Fibroblast of lung (primary cell): ENCODE results near the gene PIAS4. TPM values are rescaled to one million over a fixed set of nuclear protein-coding genes. Genes with fewer than 3 reads are reported as not detected.

Source experiments
- DNase-seq, 2 donors: peaks; one replicate each; pipeline versions ENCODE4 v3.0.0 to v3.0.0-alpha.2; 2010; ENCODE audit warnings: low read depth in 2 of 2
- H2AFZ ChIP-seq: 2 replicates; pipeline ENCODE4 v1.5.1; 2012; ENCODE audit warnings: low read length, control low read depth, inconsistent platforms
- H3K27ac ChIP-seq: 2 replicates; pipeline ENCODE4 v1.5.1; 2011; ENCODE audit warnings: low read length, control low read depth; ENCODE audit not compliant: insufficient read depth
- H3K27me3 ChIP-seq: 2 replicates; pipeline ENCODE4 v1.5.1; 2011; ENCODE audit warnings: mild to moderate bottlenecking, low read length; ENCODE audit not compliant: control insufficient read depth, insufficient read depth
- H3K36me3 ChIP-seq: 2 replicates; pipeline ENCODE4 v1.5.1; 2011; ENCODE audit warnings: low read length; ENCODE audit not compliant: control insufficient read depth, insufficient read depth
- H3K4me1 ChIP-seq: 2 replicates; pipeline ENCODE4 v1.5.1; 2011; ENCODE audit warnings: low read length; ENCODE audit not compliant: control insufficient read depth, insufficient read depth; ENCODE audit errors: extremely low read depth
- H3K4me2 ChIP-seq: 2 replicates; pipeline ENCODE4 v1.5.1; 2011; ENCODE audit warnings: low read length, control low read depth; ENCODE audit not compliant: insufficient read depth; ENCODE audit errors: extremely low read depth
- H3K4me3 ChIP-seq, 4 experiments: fragments of 200-600 bp in 1 of 4; sonication (generic) in 1 of 4; replicated peaks in 1 of 4; 2 replicates each; pipeline ENCODE4 v1.5.1; 2011 to 2016; ENCODE audit warnings: low read length in 4 of 4, low read depth in 3 of 4, mild to moderate bottlenecking in 3 of 4, control low read depth in 2 of 4, inconsistent platforms in 1 of 4, mixed read lengths in 1 of 4; ENCODE audit not compliant: insufficient read depth in 1 of 4; ENCODE audit errors: control extremely low read depth in 1 of 4
- H3K79me2 ChIP-seq: 2 replicates; pipeline ENCODE4 v1.5.1; 2012; ENCODE audit warnings: mild to moderate bottlenecking, low read length, inconsistent platforms; ENCODE audit not compliant: control insufficient read depth, insufficient read depth
- H3K9ac ChIP-seq: 2 replicates; pipeline ENCODE4 v1.5.1; 2011; ENCODE audit warnings: mild to moderate bottlenecking, low read length, control low read depth; ENCODE audit not compliant: insufficient read depth
- H3K9me3 ChIP-seq: 2 replicates; pipeline ENCODE4 v1.5.1; 2012; ENCODE audit warnings: low read depth, low read length; ENCODE audit not compliant: control insufficient read depth, insufficient read depth
- H4K20me1 ChIP-seq: 2 replicates; pipeline ENCODE4 v1.5.1; 2011; ENCODE audit warnings: low read length; ENCODE audit not compliant: control insufficient read depth, insufficient read depth; ENCODE audit errors: extremely low read depth
- EZH2 ChIP-seq: IDR thresholded peaks from 2 replicates; pipeline ENCODE4 v1.5.1; 2012; ENCODE audit warnings: low read length, control low read depth, mild to moderate bottlenecking; ENCODE audit errors: missing control alignments
- polyA plus RNA-seq, 2 donors: library from polyadenylated mRNA; depleted of rRNA in 1 of 2; stranded (reverse) in 1 of 2; unstranded in 1 of 2; fragments of >200 nt; gene quantifications; 2 replicates each; pipeline ENCODE4 v1.2.1, GENCODE V29; 2011 to 2012; ENCODE audit warnings: missing spikeins in 1 of 2
- total RNA-seq: library from RNA; depleted of rRNA; stranded (reverse); fragments of >200 nt; gene quantifications from 2 replicates; pipeline ENCODE4 v1.2.1, GENCODE V29; 2014
- TF ChIP-seq, protein P1 (sequence below), 2 donors: IDR thresholded peaks in 1 of 2; conservative IDR thresholded peaks in 1 of 2; 1 replicate in 1 of 2; 2 replicates in 1 of 2; pipeline ENCODE4 v1.5.1; 2011 to 2012; ENCODE audit warnings: low read length in 2 of 2, control low read depth in 1 of 2, inconsistent platforms in 1 of 2, low read depth in 1 of 2, mild to moderate bottlenecking in 1 of 2

Gene PIAS4
- total and polyA plus RNA-seq, 2 donors (not counting 1 experiment from before 2014, with no cell fraction given) = 6.6 to 14.9 TPM

DNA sequence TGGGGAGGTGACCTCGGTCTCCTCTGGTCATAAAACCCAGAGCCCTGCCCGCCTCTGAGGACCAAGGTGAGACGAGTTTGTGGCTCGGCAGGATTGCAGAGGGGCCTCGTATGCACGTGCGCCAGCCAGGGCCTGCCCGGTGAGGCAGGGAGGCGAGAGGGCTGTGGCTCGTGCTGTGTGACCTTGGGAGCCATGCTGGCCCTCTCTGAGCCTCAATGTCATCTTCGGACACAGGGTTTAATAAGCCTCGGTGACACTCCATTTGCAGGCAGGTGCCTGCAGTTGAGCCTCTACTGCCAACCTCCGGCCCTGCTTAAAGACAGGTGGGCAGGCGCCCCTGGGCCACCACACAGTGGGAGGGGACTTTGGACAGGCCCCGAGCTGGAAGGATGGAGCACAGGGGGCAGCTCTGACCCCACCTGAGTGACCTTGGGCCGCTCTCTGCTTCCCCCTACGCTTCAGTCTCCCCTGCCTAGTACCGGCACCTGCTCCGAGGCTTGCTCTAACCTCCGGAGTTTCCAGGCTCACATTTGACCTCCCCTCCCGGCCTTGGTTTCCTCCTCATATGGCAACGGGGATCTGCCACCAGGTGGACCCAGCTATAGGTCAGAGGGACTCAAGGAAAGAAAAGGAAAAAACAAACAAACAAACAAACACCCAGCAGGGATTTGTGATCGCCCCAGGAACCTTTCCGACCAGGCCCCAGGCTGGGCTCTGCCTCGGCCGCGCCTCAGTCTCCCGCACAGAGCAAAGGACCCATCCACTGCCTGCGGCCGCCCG lies 56.0 kb downstream of the PIAS4 start:
- Histone ChIP-seq H3K27ac (peak overlapping the region; percentile 89), H3K27me3 (no peaks in the 10 kb centered on the region), H3K4me1 (peaks cover 47% of the 10 kb centered on the region), H3K9me3 (no peaks in the 10 kb centered on the region), H3K4me2 (peak overlapping the region; percentile 99), H2AFZ (no peak overlapping the region), H3K4me3 (peak overlapping the region; percentile 60 to 90 (median 73)), H3K9ac (peak overlapping the region; percentile 85), H3K79me2 (peaks cover 66% of the 10 kb centered on the region), H3K36me3 (peaks cover 7% of the 10 kb centered on the region), H4K20me1 (no peaks in the 10 kb centered on the region)
- no peak for DNase-seq
- TF ChIP-seq EZH2 = no peak
- TF ChIP-seq, protein P1, sequence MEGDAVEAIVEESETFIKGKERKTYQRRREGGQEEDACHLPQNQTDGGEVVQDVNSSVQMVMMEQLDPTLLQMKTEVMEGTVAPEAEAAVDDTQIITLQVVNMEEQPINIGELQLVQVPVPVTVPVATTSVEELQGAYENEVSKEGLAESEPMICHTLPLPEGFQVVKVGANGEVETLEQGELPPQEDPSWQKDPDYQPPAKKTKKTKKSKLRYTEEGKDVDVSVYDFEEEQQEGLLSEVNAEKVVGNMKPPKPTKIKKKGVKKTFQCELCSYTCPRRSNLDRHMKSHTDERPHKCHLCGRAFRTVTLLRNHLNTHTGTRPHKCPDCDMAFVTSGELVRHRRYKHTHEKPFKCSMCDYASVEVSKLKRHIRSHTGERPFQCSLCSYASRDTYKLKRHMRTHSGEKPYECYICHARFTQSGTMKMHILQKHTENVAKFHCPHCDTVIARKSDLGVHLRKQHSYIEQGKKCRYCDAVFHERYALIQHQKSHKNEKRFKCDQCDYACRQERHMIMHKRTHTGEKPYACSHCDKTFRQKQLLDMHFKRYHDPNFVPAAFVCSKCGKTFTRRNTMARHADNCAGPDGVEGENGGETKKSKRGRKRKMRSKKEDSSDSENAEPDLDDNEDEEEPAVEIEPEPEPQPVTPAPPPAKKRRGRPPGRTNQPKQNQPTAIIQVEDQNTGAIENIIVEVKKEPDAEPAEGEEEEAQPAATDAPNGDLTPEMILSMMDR (conservative IDR thresholded peaks at IDR 0.05 in 1 of 2, IDR thresholded peaks at IDR 0.05 in 1 of 2; ENCODE audit: low read depth in 1 of 2, low read length in 2 of 2) = peak in 1 of 2 donors; percentile 6

DNA sequence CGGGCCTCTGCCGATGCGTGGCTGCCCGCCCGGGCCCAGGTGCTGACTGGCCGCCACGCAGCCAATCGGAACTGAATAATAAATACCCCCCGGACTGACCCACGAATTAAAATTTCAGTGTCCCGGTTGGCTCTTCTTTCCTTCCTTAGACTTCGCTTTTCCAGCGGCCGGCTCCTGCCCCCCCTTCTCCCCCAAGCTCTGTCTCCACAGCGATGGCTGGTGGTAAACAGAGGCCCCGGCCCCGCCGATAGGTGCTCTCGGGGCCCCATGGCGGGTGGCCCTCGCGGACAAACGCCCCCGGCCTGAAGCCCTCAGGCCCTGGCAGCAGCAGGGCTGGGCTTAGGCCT lies 56.6 kb downstream of the PIAS4 start:
- DNase-seq = peak in 1 of 2 donors; percentile 36
- Histone ChIP-seq H3K27me3 (no peaks in the 10 kb centered on the region), H4K20me1 (no peaks in the 10 kb centered on the region), H3K9ac (peak overlapping the region; percentile 85), H3K36me3 (peaks cover 7% of the 10 kb centered on the region), H3K9me3 (no peaks in the 10 kb centered on the region), H3K79me2 (peaks cover 60% of the 10 kb centered on the region), H3K4me1 (peaks cover 42% of the 10 kb centered on the region), H3K4me2 (peak overlapping the region; percentile 99), H3K4me3 (peak overlapping the region; percentile 60 to 90 (median 73)), H3K27ac (peak overlapping the region; percentile 89), H2AFZ (no peak overlapping the region)
- no peak for TF ChIP-seq EZH2
- TF ChIP-seq, protein P1 (conservative IDR thresholded peaks at IDR 0.05 in 1 of 2, IDR thresholded peaks at IDR 0.05 in 1 of 2; ENCODE audit: low read depth in 1 of 2, low read length in 2 of 2) = no peak

DNA sequence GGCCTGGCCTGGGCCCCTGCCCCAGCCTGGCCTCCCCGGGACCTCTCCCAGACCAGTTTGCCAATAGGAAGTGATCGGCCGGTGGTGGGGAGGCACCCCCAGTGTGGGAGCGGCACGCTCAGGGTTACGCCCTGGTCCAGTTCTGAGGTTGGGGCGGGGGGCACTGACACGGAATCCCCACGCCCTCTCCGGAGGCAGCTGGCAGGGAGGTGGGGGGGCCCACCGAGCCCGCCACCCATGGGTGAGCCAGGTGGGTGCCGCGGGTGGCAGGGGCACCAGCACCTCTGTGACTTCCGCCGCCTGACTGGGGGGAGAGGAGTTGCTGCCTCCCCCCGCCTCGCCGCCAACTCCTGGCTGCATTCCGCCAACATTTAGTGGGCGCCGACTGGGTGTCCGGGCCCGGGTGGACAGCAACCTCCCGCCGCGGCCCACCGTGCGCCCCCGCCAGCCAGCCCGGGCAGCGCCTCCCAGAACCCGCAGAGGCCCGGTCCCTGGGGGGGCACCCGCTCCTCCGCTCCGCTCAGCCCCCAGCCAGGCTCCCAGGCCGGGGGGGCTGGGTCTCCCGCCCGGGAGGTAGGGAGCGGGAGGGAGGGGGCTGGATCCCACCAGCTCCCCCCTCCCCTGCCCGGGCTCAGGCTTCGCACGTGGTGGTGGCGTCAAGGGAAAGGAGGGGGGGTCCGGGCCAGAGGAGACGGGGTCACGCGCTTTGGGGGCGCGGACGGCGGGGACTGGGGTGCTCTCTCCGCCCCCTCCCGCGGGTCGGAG lies 57.1 kb downstream of the PIAS4 start:
- Histone ChIP-seq H3K4me3 (peak overlapping the region; percentile 60 to 90 (median 73)), H3K27ac (peak overlapping the region; percentile 89), H3K4me2 (peak overlapping the region; percentile 99), H3K9ac (peak overlapping the region; percentile 85), H3K27me3 (no peaks in the 10 kb centered on the region), H3K79me2 (peaks cover 54% of the 10 kb centered on the region), H3K9me3 (no peaks in the 10 kb centered on the region), H3K36me3 (peaks cover 7% of the 10 kb centered on the region), H4K20me1 (no peaks in the 10 kb centered on the region), H2AFZ (no peak overlapping the region), H3K4me1 (peaks cover 36% of the 10 kb centered on the region)
- DNase-seq = peak; percentile 32 to 54
- no peak for TF ChIP-seq EZH2
- TF ChIP-seq, protein P1 (conservative IDR thresholded peaks at IDR 0.05 in 1 of 2, IDR thresholded peaks at IDR 0.05 in 1 of 2; ENCODE audit: low read depth in 1 of 2, low read length in 2 of 2) = no peak
